Hepatocyte (in vitro differentiated cells): ENCODE data around the gene NAA80. TPM values are rescaled to one million over a fixed set of nuclear protein-coding genes. Genes with fewer than 3 reads are reported as not detected.

Experiments used
- DNase-seq: peaks from one replicate; pipeline ENCODE4 v3.0.0-alpha.2; 2016; ENCODE audit warnings: low spot score
- H2AFZ ChIP-seq: fragments of 200-600 bp; sonication (generic); 2 replicates; pipeline ENCODE4 v1.6.0; 2016; ENCODE audit warnings: antibody characterized with exemption, mild to moderate bottlenecking
- H3K27ac ChIP-seq: fragments of 200-600 bp; sonication (generic); 2 replicates; pipeline ENCODE4 v1.5.1; 2016; ENCODE audit warnings: mild to moderate bottlenecking
- H3K27me3 ChIP-seq: fragments of 200-600 bp; sonication (generic); 2 replicates; pipeline ENCODE4 v1.6.1; 2016
- H3K36me3 ChIP-seq: fragments of 200-600 bp; sonication (generic); replicated peaks from 2 replicates; pipeline ENCODE4 v1.5.1; 2016; ENCODE audit warnings: low read depth; ENCODE audit not compliant: insufficient read depth
- H3K4me1 ChIP-seq: fragments of 200-600 bp; sonication (generic); 2 replicates; pipeline ENCODE4 v1.5.1; 2016; ENCODE audit warnings: mild to moderate bottlenecking, moderate library complexity; ENCODE audit not compliant: insufficient read depth
- H3K4me2 ChIP-seq: fragments of 200-600 bp; sonication (generic); 2 replicates; pipeline ENCODE4 v1.6.0; 2016
- H3K4me3 ChIP-seq: fragments of 200-600 bp; sonication (generic); 2 replicates; pipeline ENCODE4 v1.5.1; 2016; ENCODE audit warnings: mild to moderate bottlenecking
- H3K79me2 ChIP-seq: fragments of 200-600 bp; sonication (generic); 2 replicates; pipeline ENCODE4 v1.6.0; 2017; ENCODE audit warnings: mild to moderate bottlenecking
- H3K9me2 ChIP-seq: fragments of 200-600 bp; sonication (generic); replicated peaks from 2 replicates; pipeline ENCODE4 v1.6.0; 2017; ENCODE audit warnings: mild to moderate bottlenecking; ENCODE audit not compliant: insufficient read depth
- H3K9me3 ChIP-seq: fragments of 200-600 bp; sonication (generic); 2 replicates; pipeline ENCODE4 v1.5.1; 2016; ENCODE audit warnings: low read depth, mild to moderate bottlenecking
- H4K20me1 ChIP-seq: fragments of 200-600 bp; sonication (generic); 2 replicates; pipeline ENCODE4 v1.6.0; 2016; ENCODE audit warnings: mild to moderate bottlenecking; ENCODE audit not compliant: insufficient read depth, poor library complexity, severe bottlenecking
- EZH2 ChIP-seq: fragments of 200-600 bp; sonication (generic); IDR thresholded peaks from 2 replicates; pipeline ENCODE4 v1.6.1; 2016; ENCODE audit warnings: antibody characterized with exemption, mild to moderate bottlenecking, borderline replicate concordance
- EZH2phosphoT487 ChIP-seq: fragments of 200-600 bp; sonication (generic); IDR thresholded peaks from one replicate; pipeline ENCODE4 v1.6.1; 2018; ENCODE audit warnings: antibody characterized with exemption, mild to moderate bottlenecking, low read depth, moderate library complexity; ENCODE audit not compliant: unreplicated experiment, severe bottlenecking
- WGBS: methylation state at CpG from one replicate; pipeline ENCODE4 v1.1.6; 2016; ENCODE audit warnings: low lambda C conversion rate; ENCODE audit errors: missing lambda C conversion rate; 5-methylcytosine and 5-hydroxymethylcytosine counted together
- polyA plus RNA-seq: library from polyadenylated mRNA; unstranded; fragments of >200 nt; fragmentation: Nextera tagmentation; extraction: Ambion mirVana; gene quantifications from 2 replicates; pipeline ENCODE4 v1.2.1, GENCODE V29; 2016
- total RNA-seq: library from RNA; depleted of rRNA; stranded (reverse); fragments of >200 nt; gene quantifications from 2 replicates; pipeline ENCODE4 v1.2.3, GENCODE V29; 2014
- TF ChIP-seq, protein P1 (sequence below): fragments of 200-600 bp; sonication (generic); IDR thresholded peaks from 2 replicates; pipeline ENCODE4 v1.5.1; 2016; ENCODE audit warnings: antibody characterized with exemption, mild to moderate bottlenecking; ENCODE audit not compliant: poor library complexity

Gene NAA80
- total and polyA plus RNA-seq, 2 experiments from 2014 or later, result 6.7 to 19.5 TPM

DNA sequence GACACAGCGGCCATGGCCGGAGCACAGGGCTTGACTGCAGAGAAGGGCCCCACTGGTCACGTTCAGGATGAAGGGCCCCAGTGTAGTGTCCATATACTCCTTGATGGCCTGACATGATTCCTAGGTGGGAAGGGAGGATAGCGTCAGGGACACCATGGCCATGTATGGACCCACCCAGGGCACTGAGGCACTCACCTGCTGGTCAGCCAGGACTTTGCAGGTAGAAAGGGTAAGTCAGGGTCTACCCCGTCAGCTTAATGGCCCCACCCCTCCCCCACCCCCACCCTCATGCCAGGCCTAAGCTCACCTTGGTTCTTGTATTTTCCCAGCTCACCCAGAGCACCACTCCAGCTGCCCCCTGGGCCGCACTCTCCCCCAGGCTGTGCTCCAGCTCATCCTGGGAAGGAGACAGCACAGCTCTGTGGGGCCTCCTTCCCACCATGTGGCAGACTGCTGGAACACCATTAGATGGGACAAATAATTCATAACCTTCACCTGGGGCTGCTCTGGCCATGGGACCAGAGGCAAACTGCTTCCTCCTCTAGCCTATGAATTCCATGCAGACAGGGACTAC lies 1.6 kb upstream of the NAA80 start:
- Histone ChIP-seq H3K27ac (peak overlapping the region; percentile 94), H4K20me1 (no peaks in the 10 kb centered on the region), H3K4me3 (no peak overlapping the region), H3K9me2 (no peaks in the 10 kb centered on the region), H3K4me2 (peak overlapping the region; percentile 79), H3K4me1 (peaks cover 17% of the 10 kb centered on the region), H3K79me2 (peaks cover 11% of the 10 kb centered on the region), H3K36me3 (no peaks in the 10 kb centered on the region), H3K9me3 (no peaks in the 10 kb centered on the region), H2AFZ (no peak overlapping the region), H3K27me3 (no peaks in the 10 kb centered on the region)
- TF ChIP-seq EZH2phosphoT487, result no peak
- no peak for DNase-seq
- WGBS, result 93% methylated on average over 6 of the region's 6 CpGs

DNA sequence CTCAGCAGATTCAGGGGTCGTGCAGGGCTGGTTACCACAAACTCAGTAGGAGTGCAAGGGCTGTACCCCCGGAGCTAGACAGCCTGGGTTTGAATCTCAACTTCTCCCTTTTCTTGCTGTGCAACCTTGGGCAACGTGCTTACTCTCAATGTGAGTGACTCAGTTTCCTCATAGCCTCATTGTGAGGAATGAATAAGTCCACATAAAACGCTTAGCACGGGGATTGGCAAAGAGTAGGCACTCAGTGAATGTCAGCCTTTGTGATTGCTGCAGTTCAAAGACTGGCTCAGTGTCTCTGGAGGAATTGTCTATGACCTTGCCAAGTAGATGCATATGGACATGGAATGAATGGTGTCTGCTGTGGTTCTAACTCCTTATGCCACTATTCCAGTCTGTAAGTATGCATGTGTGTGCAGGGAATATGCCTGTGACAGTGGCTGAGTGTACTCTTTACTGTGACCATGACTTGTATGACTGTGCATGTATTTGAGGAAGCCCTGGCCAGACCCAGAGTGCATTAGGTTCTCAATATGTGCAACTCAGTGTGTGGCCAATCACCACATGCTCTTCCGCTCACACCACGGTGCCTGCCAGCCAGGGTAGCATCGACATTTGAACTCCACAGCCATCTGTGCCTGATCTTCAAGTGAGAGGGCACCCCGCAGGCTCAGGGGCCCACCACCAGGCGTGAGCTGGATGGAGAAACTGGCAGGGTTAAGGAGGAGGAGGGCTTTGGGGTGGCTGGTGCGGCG lies 900 bp upstream of the NAA80 start:
- Histone ChIP-seq H3K4me3 (peak overlapping the region; percentile 5), H3K9me3 (no peaks in the 10 kb centered on the region), H3K27me3 (no peaks in the 10 kb centered on the region), H3K4me2 (peak overlapping the region; percentile 79), H3K79me2 (peaks cover 11% of the 10 kb centered on the region), H3K4me1 (peaks cover 17% of the 10 kb centered on the region), H2AFZ (peak overlapping the region; percentile 23), H3K36me3 (no peaks in the 10 kb centered on the region), H3K27ac (peak overlapping the region; percentile 94), H3K9me2 (no peaks in the 10 kb centered on the region), H4K20me1 (no peaks in the 10 kb centered on the region)
- TF ChIP-seq, protein P1, sequence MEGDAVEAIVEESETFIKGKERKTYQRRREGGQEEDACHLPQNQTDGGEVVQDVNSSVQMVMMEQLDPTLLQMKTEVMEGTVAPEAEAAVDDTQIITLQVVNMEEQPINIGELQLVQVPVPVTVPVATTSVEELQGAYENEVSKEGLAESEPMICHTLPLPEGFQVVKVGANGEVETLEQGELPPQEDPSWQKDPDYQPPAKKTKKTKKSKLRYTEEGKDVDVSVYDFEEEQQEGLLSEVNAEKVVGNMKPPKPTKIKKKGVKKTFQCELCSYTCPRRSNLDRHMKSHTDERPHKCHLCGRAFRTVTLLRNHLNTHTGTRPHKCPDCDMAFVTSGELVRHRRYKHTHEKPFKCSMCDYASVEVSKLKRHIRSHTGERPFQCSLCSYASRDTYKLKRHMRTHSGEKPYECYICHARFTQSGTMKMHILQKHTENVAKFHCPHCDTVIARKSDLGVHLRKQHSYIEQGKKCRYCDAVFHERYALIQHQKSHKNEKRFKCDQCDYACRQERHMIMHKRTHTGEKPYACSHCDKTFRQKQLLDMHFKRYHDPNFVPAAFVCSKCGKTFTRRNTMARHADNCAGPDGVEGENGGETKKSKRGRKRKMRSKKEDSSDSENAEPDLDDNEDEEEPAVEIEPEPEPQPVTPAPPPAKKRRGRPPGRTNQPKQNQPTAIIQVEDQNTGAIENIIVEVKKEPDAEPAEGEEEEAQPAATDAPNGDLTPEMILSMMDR, result no peak
- TF ChIP-seq EZH2, result no peak
- TF ChIP-seq EZH2phosphoT487, result no peak
- WGBS, result 71% methylated on average over 12 of the region's 12 CpGs
- DNase-seq, result no peak

DNA sequence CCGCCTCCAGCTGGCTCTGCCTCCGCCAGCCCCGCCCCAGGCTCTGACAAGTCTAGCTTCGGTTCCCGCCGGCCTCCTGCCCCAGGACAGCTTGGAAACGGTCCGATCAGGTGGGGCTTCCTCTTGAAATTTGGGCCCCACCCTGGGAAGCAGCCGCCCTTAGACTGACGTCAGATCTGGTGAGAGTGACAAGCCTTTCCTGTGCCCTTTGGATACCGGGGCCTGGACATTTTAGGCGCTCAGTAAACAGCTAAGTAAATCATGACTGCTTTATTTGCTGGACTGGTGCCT lies 378 bp upstream of the NAA80 start:
- H2AFZ ChIP-seq, result peak overlapping the region; percentile 23
- TF ChIP-seq EZH2phosphoT487 (no peak), EZH2 (no peak)
- TF ChIP-seq, protein P1, result no peak

More for the DNA sequence above, 378 bp upstream of the NAA80 start:
- Histone ChIP-seq H3K36me3 (no peaks in the 10 kb centered on the region), H3K4me3 (peak overlapping the region; percentile 5), H3K4me1 (peaks cover 17% of the 10 kb centered on the region), H4K20me1 (no peaks in the 10 kb centered on the region), H3K27me3 (no peaks in the 10 kb centered on the region), H3K9me2 (no peaks in the 10 kb centered on the region), H3K79me2 (peaks cover 11% of the 10 kb centered on the region), H3K27ac (peak overlapping the region; percentile 94), H3K9me3 (no peaks in the 10 kb centered on the region), H3K4me2 (peak overlapping the region; percentile 79)
- WGBS, result 3% methylated on average over 12 of the region's 12 CpGs
- DNase-seq, result no peak
